AG09309 (cell line): ENCODE data around the gene RASA4B.
A peak's percentile ranks its signal among the peaks of the same experiment; 100 is the strongest.
"Not testable (repeated sequence)": the region's sequence is repeated elsewhere in the genome, so short reads cannot be mapped to it uniquely, and the experiment has no call there.

Experiments
- DNase-seq: peaks from one replicate; pipeline ENCODE4 v3.0.0-alpha.2; 2010; ENCODE audit warnings: low read depth
- H3K4me3 ChIP-seq: 2 replicates; pipeline ENCODE4 v1.5.1; 2011; ENCODE audit warnings: mild to moderate bottlenecking, low read depth, low read length, moderate library complexity; ENCODE audit not compliant: control insufficient read depth
- TF ChIP-seq, protein P1 (sequence below): IDR thresholded peaks from 2 replicates; pipeline ENCODE4 v1.5.1; 2011; ENCODE audit warnings: mild to moderate bottlenecking, low read depth, low read length, inconsistent platforms; ENCODE audit not compliant: insufficient read depth, control insufficient read depth; ENCODE audit errors: missing control alignments

The RASA4B gene

DNA sequence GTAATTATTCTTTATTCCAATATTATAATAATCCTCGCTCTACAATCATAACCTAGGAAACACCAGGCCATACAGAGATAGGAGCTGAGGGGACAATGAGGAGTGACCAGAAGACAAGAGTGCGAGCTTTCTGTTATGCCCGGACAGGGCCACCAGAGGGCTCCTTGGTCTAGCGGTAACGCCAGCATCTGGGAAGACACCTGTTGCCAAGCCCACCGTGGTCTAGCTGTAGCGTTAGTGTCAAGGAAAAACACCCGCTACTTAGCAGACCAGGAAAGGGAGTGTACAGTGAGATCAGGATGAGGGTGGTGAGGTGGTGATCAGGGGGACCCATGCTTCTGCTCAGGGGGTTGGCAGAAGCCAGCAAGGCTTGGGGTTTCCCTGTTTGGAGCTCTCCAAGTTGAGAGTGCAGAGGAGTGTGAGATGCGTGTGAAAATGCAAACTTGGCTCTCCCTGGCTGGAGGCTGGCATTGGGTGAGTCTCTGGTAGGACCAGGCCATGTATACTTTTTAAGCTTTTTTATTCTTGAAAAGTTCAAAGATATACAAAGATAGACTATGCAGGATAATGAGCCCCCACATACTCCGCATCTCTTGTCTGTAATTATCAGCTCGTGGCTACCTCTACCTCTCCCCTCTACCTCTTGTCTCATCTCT is 37.5 kb downstream of the RASA4B start:
- not testable (repeated sequence) for DNase-seq, H3K4me3 ChIP-seq
- TF ChIP-seq, protein P1, sequence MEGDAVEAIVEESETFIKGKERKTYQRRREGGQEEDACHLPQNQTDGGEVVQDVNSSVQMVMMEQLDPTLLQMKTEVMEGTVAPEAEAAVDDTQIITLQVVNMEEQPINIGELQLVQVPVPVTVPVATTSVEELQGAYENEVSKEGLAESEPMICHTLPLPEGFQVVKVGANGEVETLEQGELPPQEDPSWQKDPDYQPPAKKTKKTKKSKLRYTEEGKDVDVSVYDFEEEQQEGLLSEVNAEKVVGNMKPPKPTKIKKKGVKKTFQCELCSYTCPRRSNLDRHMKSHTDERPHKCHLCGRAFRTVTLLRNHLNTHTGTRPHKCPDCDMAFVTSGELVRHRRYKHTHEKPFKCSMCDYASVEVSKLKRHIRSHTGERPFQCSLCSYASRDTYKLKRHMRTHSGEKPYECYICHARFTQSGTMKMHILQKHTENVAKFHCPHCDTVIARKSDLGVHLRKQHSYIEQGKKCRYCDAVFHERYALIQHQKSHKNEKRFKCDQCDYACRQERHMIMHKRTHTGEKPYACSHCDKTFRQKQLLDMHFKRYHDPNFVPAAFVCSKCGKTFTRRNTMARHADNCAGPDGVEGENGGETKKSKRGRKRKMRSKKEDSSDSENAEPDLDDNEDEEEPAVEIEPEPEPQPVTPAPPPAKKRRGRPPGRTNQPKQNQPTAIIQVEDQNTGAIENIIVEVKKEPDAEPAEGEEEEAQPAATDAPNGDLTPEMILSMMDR = peak; percentile 39

GRCh38 chr7:102479209-102479584 is 38.4 kb downstream of the RASA4B start:
- H3K4me3 ChIP-seq, DNase-seq: not testable (repeated sequence)

GRCh38 chr7:102478314-102479208 is 39.0 kb downstream of the RASA4B start, which contains the start of gene POLR2J:
Gene POLR2J, minus strand, starts transcription at chr7:102478922. Its CDS starts 62 bp downstream, at chr7:102478860.
- DNase-seq = not testable (repeated sequence)

GRCh38 chr7:102474736-102475435 is 42.7 kb downstream of the RASA4B start:
- not testable (repeated sequence) for DNase-seq, H3K4me3 ChIP-seq

More at GRCh38 chr7:102478314-102479208, 39.0 kb downstream of the RASA4B start, which contains the start of gene POLR2J:
- peak within 1 kb of the TSS; percentile 32 for H3K4me3 ChIP-seq

DNA sequence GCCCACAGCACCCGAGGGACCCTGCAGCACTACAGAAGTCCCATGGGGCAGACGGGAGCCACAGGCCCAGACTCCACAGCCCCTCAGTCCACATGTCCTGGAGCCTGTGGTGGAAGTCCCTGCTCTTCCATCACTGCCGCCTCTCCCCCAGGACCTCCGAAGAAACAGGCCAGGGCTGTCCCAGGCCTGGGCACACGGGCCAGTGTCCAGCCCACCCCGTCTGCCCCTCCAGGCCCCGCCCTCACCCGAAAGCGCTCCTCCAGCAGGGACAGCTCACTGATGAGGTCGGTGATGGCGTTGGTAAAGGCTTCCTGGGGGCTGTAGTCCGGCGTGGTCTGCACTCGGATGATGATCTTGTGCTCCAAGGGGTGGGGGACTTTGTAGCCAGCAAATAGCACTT is 43.5 kb downstream of the RASA4B start:
- not testable (repeated sequence) for DNase-seq, H3K4me3 ChIP-seq

GRCh38 chr7:102473271-102473991 is 44.1 kb downstream of the RASA4B start:
- no peak overlapping the region for H3K4me3 ChIP-seq
- DNase-seq = no peak
- TF ChIP-seq, protein P1 = no peak

DNA sequence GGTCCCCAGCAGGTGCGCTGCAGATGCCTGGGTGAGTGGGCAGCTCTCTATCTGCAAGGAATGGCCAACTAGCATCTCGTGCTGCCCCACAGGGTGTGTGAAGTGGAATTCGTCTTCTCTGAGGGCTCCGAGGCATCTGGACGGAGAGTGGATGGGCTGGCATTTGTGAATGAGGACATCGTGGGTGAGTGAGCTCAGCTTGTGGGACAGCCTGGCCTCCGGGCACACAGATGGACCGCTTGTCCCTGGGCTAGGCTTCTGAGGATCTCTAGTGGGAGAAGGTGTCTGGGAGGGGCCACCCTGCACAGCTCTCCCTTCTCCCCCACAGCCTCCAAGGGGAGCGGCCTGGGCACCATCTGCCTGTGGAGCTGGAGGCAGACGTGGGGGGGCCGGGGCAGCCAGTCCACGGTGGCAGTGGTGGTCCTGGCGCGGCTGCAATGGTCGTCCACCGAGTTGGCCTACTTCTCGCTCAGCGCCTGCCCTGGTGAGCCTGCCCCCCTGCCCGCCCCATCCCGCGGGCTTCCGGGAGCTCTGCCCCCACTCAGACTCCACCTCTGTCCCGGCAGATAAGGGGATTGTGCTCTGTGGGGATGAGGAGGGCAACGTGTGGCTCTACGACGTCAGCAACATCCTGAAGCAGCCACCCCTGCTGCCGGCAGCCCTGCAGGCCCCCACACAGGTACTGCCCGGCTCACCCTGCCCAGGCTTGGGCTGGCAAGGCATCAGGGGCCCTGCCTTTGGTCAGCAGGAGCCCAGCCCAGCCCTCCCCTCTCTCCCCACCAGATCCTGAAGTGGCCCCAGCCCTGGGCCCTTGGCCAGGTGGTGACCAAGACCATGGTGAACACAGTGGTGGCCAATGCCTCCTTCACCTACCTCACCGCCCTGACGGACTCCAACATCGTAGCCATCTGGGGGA is 45.2 kb downstream of the RASA4B start:
- TF ChIP-seq, protein P1 = no peak
- no peak for DNase-seq
- H3K4me3 ChIP-seq = no peak overlapping the region

- TF ChIP-seq, protein P1 = no peak
- DNase-seq = no peak
- no peak overlapping the region for H3K4me3 ChIP-seq
Observed at GRCh38 chr7:102471791-102472125, 45.8 kb downstream of the RASA4B start.
